Adrenal gland (tissue), 5 donors: Measurements from ENCODE around the gene TVP23B.
"Not testable (repeated sequence)": the region's sequence is repeated elsewhere in the genome, so short reads cannot be mapped to it uniquely, and the experiment has no call there.

Source experiments
- CTCF ChIP-seq, 6 experiments: fragments of 450-650 bp in 4 of 6; fragments of 200-600 bp in 2 of 6; sonication (generic) in 1 of 6; IDR thresholded peaks; 1 replicate in 5 of 6; 2 replicates in 1 of 6; pipeline versions ENCODE4 v1.5.1 to v1.8.0; 2016 to 2021; ENCODE audit warnings: antibody characterized with exemption in 6 of 6, mild to moderate bottlenecking in 2 of 6, moderate library complexity in 1 of 6
- POLR2A ChIP-seq, 2 donors: fragments of 450-650 bp; IDR thresholded peaks; one replicate each; pipeline ENCODE4 v1.6.1; 2017; ENCODE audit warnings: antibody characterized with exemption in 2 of 2, mild to moderate bottlenecking in 2 of 2, moderate library complexity in 1 of 2
- donor health status: DM: no; HTN: no; CAD: no.

- not testable (repeated sequence) for TF ChIP-seq CTCF, POLR2A (IDR thresholded peaks at IDR 0.05)
These were observed 10.4 kb upstream of the TVP23B start for GRCh38 chr17:18770572-18770971.
